ENCODE measurements around the gene DGKH.
"Not testable (repeated sequence)": the region's sequence is repeated elsewhere in the genome, so short reads cannot be mapped to it uniquely, and the experiment has no call there.

Gene DGKH

GRCh38 chr13:42114278-42114677 lies 65.8 kb downstream of the DGKH start:
- DNase-seq: no peak

- DNase-seq: no peak
Measured at GRCh38 chr13:42114912-42115311, 66.5 kb downstream of the DGKH start.

- no peak for DNase-seq
Measured at GRCh38 chr13:42116225-42116624, 67.8 kb downstream of the DGKH start.

- no peak for DNase-seq
Measured at GRCh38 chr13:42119041-42119440, 70.6 kb downstream of the DGKH start.

GRCh38 chr13:42119875-42120274 lies 71.4 kb downstream of the DGKH start:
- no peak for DNase-seq

- no peak for DNase-seq
Measured at GRCh38 chr13:42123600-42123999, 75.2 kb downstream of the DGKH start.

GRCh38 chr13:42125046-42125445 lies 76.6 kb downstream of the DGKH start:
- DNase-seq: no peak

GRCh38 chr13:42127047-42127446 lies 78.6 kb downstream of the DGKH start:
- DNase-seq: no peak

- no peak for DNase-seq
Measured at GRCh38 chr13:42129033-42129432, 80.6 kb downstream of the DGKH start.

- no peak for DNase-seq
Measured at GRCh38 chr13:42136518-42136917, 88.1 kb downstream of the DGKH start.

- DNase-seq: no peak
Measured at GRCh38 chr13:42137856-42138537, 89.5 kb downstream of the DGKH start.

- DNase-seq: no peak
Measured at GRCh38 chr13:42140494-42140893, 92.0 kb downstream of the DGKH start.

- not testable (repeated sequence) for DNase-seq
Measured at GRCh38 chr13:42141052-42141451, 92.6 kb downstream of the DGKH start.

GRCh38 chr13:42146359-42146758 lies 97.9 kb downstream of the DGKH start:
- no peak for DNase-seq

GRCh38 chr13:42148538-42148937 lies 100.1 kb downstream of the DGKH start:
- DNase-seq: no peak

GRCh38 chr13:42149136-42149535 lies 100.7 kb downstream of the DGKH start:
- DNase-seq: no peak

- no peak for DNase-seq
Measured at GRCh38 chr13:42151781-42152180, 103.3 kb downstream of the DGKH start.

- DNase-seq: no peak
Measured at GRCh38 chr13:42152495-42152894, 104.0 kb downstream of the DGKH start.

- no peak for DNase-seq
Measured at GRCh38 chr13:42153199-42154113, 105.0 kb downstream of the DGKH start.

- no peak for DNase-seq
Measured at GRCh38 chr13:42155251-42155650, 106.8 kb downstream of the DGKH start.

GRCh38 chr13:42163338-42163737 lies 114.9 kb downstream of the DGKH start:
- DNase-seq: not testable (repeated sequence)

GRCh38 chr13:42163910-42164309 lies 115.5 kb downstream of the DGKH start:
- DNase-seq: not testable (repeated sequence)

- DNase-seq: no peak
Measured at GRCh38 chr13:42164557-42165125, 116.2 kb downstream of the DGKH start.

GRCh38 chr13:42168496-42168895 lies 120.0 kb downstream of the DGKH start:
- DNase-seq: no peak
